Psoas muscle (tissue), 7 donors: ENCODE results near the gene PHF19. TPM values are rescaled to one million over a fixed set of nuclear protein-coding genes. Genes with fewer than 3 reads are reported as not detected.

ENCODE experiments used
- polyA plus RNA-seq, 3 donors: library from polyadenylated mRNA; stranded (reverse); fragments of 200-250 nt; gene quantifications; one replicate each; pipeline ENCODE4 v1.2.3, GENCODE V29; 2013
- total RNA-seq, 4 donors: library from RNA; stranded (reverse); fragmentation: NEBNext Ultra II Directional in 2 of 4; extraction: Animal tissue kit (Norgen Biotek cat#: 25700) in 2 of 4; gene quantifications; one replicate each; pipeline versions ENCODE4 v1.2.1 to v1.2.4, GENCODE V29; 2021 to 2023
- donor health status: healthy with polysubstance abuse.
- donor health status: DM: no; HTN: no; CAD: no; lungs with moderate emphysema.
- donor health status: Bipolar disorder and iron deficiency.
- donor health status: healthy.
- donor health status: DM: no; HTN: no; CAD: no.
- donor health status: DM: no; HTN: no; CAD: no.
- donor health status: DM: yes; HTN: yes; CAD: no.

Gene PHF19
- total and polyA plus RNA-seq, 7 donors = 6.8 to 14.8 (median 10.1) TPM

Other genes starting within 250 kb of the PHF19 start
- 10 to 100 TPM in 1 of 4 donors, 1 to 10 TPM in 3; 6.1 to 11.4 (median 8.1) TPM for gene MEGF9, start 162.7 kb downstream of the PHF19 start, total RNA-seq
- gene MEGF9, start 162.7 kb downstream of the PHF19 start, polyA plus RNA-seq = 10 to 100 TPM in 1 of 3 donors, 1 to 10 TPM in 2; 2.0 to 12.7 (median 4.5) TPM
- gene FBXW2, start 83.8 kb downstream of the PHF19 start, total RNA-seq = 10 to 100 TPM; 22.6 to 36.8 (median 26.4) TPM
- gene FBXW2, start 83.8 kb downstream of the PHF19 start, polyA plus RNA-seq = 10 to 100 TPM in 2 of 3 donors, 1 to 10 TPM in 1; 8.0 to 26.5 (median 22.1) TPM
- gene PSMD5, start 34.3 kb downstream of the PHF19 start, total RNA-seq = 10 to 100 TPM in 3 of 4 donors, 1 to 10 TPM in 1; 7.6 to 15.7 (median 15.0) TPM
- 1 to 10 TPM; 6.2 to 8.9 (median 8.9) TPM for gene PSMD5, start 34.3 kb downstream of the PHF19 start, polyA plus RNA-seq
- gene TRAF1, start 49.6 kb upstream of the PHF19 start, total RNA-seq = 1 to 10 TPM in 2 of 4 donors, under 1 TPM in 2; 0.73 to 2.0 (median 0.99) TPM
- 1 to 10 TPM in 1 of 3 donors, under 1 TPM in 2; 0.55 to 1.3 (median 0.95) TPM for gene TRAF1, start 49.6 kb upstream of the PHF19 start, polyA plus RNA-seq
- gene C5, start 173.1 kb upstream of the PHF19 start, total RNA-seq = 1 to 10 TPM in 1 of 4 donors, under 1 TPM in 3; 0.22 to 1.1 (median 0.49) TPM
- gene C5, start 173.1 kb upstream of the PHF19 start, polyA plus RNA-seq = under 1 TPM; 0.13 to 0.52 (median 0.26) TPM
- 1 to 10 TPM; 1.3 to 2.4 (median 1.6) TPM for gene CNTRL, start 197.8 kb upstream of the PHF19 start, total RNA-seq
- gene CNTRL, start 197.8 kb upstream of the PHF19 start, polyA plus RNA-seq = 1 to 10 TPM in 2 of 3 donors, under 1 TPM in 1; 1.00 to 1.2 (median 1.2) TPM